A549 (cell line): Measurements from ENCODE around the gene MYH10. TPM values are rescaled to one million over a fixed set of nuclear protein-coding genes. Genes with fewer than 3 reads are reported as not detected.

Experiments
- ATAC-seq, 2 experiments: fragments of 200-7000 bp in 1 of 2; fragments of >200 bp in 1 of 2; cut with Nextera tagmentation in 1 of 2; cut with Tn5 transposase in 1 of 2; 3 replicates each; pipeline versions ENCODE4 v1.8.0 to v1.9.1; 2018 to 2020; ENCODE audit warnings: mild to moderate bottlenecking in 1 of 2, moderate library complexity in 1 of 2
- CTCF ChIA-PET: fragments of 300-600 bp; sonication (Branson Sonifier 250); formaldehyde crosslinking; extraction: SDS; loops from one replicate; lab custom pipeline; 2021; ENCODE audit warnings: antibody characterized with exemption, inconsistent platforms; lab: Yijun Ruan, JAX
- POLR2A ChIA-PET: fragments of 350-600 bp; formaldehyde crosslinking; extraction: SDS; loops from one replicate; lab custom pipeline; 2021; ENCODE audit warnings: antibody characterized with exemption, inconsistent platforms; lab: Yijun Ruan, JAX
- DNase-seq, 2 experiments: peaks; one replicate each; pipeline versions ENCODE4 v3.0.0 to v3.0.0-alpha.2; 2011 to 2016; ENCODE audit warnings: low read depth in 1 of 2, low spot score in 1 of 2
- FAIRE-seq: peaks from 2 replicates; lab custom pipeline; 2011; peaks lifted over from hg19 to GRCh38; lab: Jason Lieb, UNC
- H3K27ac ChIP-seq, 2 experiments: fragments of >200 bp; sonication (Bioruptor Twin); formaldehyde crosslinking; 3 replicates each; pipeline ENCODE4 v1.5.1; 2016 to 2017
- H3K4me1 ChIP-seq: fragments of >200 bp; sonication (Bioruptor Twin); formaldehyde crosslinking; 3 replicates; pipeline ENCODE4 v1.6.1; 2016
- H3K4me2 ChIP-seq: fragments of >200 bp; sonication (Bioruptor Twin); formaldehyde crosslinking; 3 replicates; pipeline ENCODE4 v1.6.1; 2016
- H3K4me3 ChIP-seq: fragments of >200 bp; sonication (Bioruptor Twin); formaldehyde crosslinking; 3 replicates; pipeline ENCODE4 v1.5.1; 2016
- H3K9me3 ChIP-seq: fragments of >200 bp; sonication (Bioruptor Twin); formaldehyde crosslinking; 3 replicates; pipeline ENCODE4 v1.6.1; 2016
- ATOH8 ChIP-seq: fragments of 250-450 bp; sonication (Bioruptor Pico); IDR thresholded peaks from 2 replicates; pipeline ENCODE4 v1.5.0; 2020; ENCODE audit warnings: low read depth, mild to moderate bottlenecking, moderate library complexity
- CBX2 ChIP-seq: fragments of 200-600 bp; sonication (generic); IDR thresholded peaks from 2 replicates; pipeline ENCODE4 v1.6.1; 2016; ENCODE audit warnings: low read depth, mild to moderate bottlenecking, borderline replicate concordance
- CHD4 ChIP-seq: fragments of 200-600 bp; sonication (generic); IDR thresholded peaks from 2 replicates; pipeline ENCODE4 v1.6.1; 2016; ENCODE audit warnings: antibody characterized with exemption, mild to moderate bottlenecking, borderline replicate concordance
- EP300 ChIP-seq, 2 experiments: fragments of >200 bp; sonication (Bioruptor Twin); formaldehyde crosslinking; IDR thresholded peaks; 2 replicates in 1 of 2; 3 replicates in 1 of 2; pipeline ENCODE4 v1.6.1; 2016 to 2017
- HDAC2 ChIP-seq: fragments of 200-600 bp; sonication (generic); IDR thresholded peaks from 2 replicates; pipeline ENCODE4 v1.6.1; 2016
- HOXA7 ChIP-seq: fragments of 250-450 bp; sonication (Bioruptor Pico); IDR thresholded peaks from 2 replicates; pipeline ENCODE4 v1.5.0; 2020; ENCODE audit warnings: mild to moderate bottlenecking, moderate library complexity
- HOXB13 ChIP-seq: fragments of 250-450 bp; sonication (Bioruptor Pico); IDR thresholded peaks from 2 replicates; pipeline ENCODE4 v1.5.0; 2020; ENCODE audit warnings: low read depth, mild to moderate bottlenecking, moderate library complexity
- HOXB5 ChIP-seq: fragments of 250-450 bp; sonication (Bioruptor Pico); IDR thresholded peaks from 2 replicates; pipeline ENCODE4 v1.5.0; 2020; ENCODE audit warnings: mild to moderate bottlenecking, moderate library complexity
- MAFK ChIP-seq: fragments of 450-650 bp; IDR thresholded peaks from 2 replicates; pipeline ENCODE4 v1.6.1; 2014; ENCODE audit not compliant: partially characterized antibody
- MAZ ChIP-seq: fragments of 150-350 bp; IDR thresholded peaks from 2 replicates; pipeline ENCODE4 v1.6.1; 2014; ENCODE audit warnings: antibody characterized with exemption, low read depth, low read length, borderline replicate concordance
- MYC ChIP-seq: IDR thresholded peaks from 2 replicates; pipeline ENCODE4 v1.6.1; 2012; ENCODE audit warnings: mild to moderate bottlenecking, inconsistent platforms, low read length, improper control_type of control experiment, borderline replicate concordance
- POLR2A ChIP-seq: IDR thresholded peaks from 2 replicates; pipeline ENCODE4 v1.6.1; 2012; ENCODE audit warnings: mild to moderate bottlenecking, low read length
- POLR2AphosphoS2 ChIP-seq: conservative IDR thresholded peaks from 2 replicates; pipeline ENCODE4 v1.6.1; 2012; ENCODE audit warnings: low read length, improper control_type of control experiment, inconsistent platforms
- RAD21 ChIP-seq, 2 experiments: fragments of >200 bp in 1 of 2; sonication (Bioruptor Twin) in 1 of 2; formaldehyde crosslinking in 1 of 2; IDR thresholded peaks in 1 of 2; conservative IDR thresholded peaks in 1 of 2; 2 replicates in 1 of 2; 3 replicates in 1 of 2; pipeline ENCODE4 v1.6.1; 2012 to 2018; ENCODE audit warnings: inconsistent platforms in 1 of 2
- RARB ChIP-seq: fragments of 250-450 bp; sonication (Bioruptor Pico); IDR thresholded peaks from 2 replicates; pipeline ENCODE4 v1.8.0; 2021; ENCODE audit warnings: mild to moderate bottlenecking, moderate library complexity
- RNF2 ChIP-seq: fragments of 200-600 bp; sonication (generic); IDR thresholded peaks from 2 replicates; pipeline ENCODE4 v1.6.1; 2016; ENCODE audit warnings: low read depth, mild to moderate bottlenecking, antibody characterized with exemption, moderate library complexity, borderline replicate concordance
- SMC3 ChIP-seq: fragments of >200 bp; sonication (Bioruptor Twin); formaldehyde crosslinking; IDR thresholded peaks from 3 replicates; pipeline ENCODE4 v1.6.1; 2018; ENCODE audit warnings: inconsistent platforms
- ZSCAN20 ChIP-seq: fragments of 250-450 bp; sonication (Bioruptor Pico); IDR thresholded peaks from 2 replicates; pipeline ENCODE4 v1.8.0; 2022; ENCODE audit warnings: mild to moderate bottlenecking, moderate library complexity
- WGBS: methylation state at CpG from one replicate; pipeline ENCODE4 v1.1.6; 2017; ENCODE audit errors: missing lambda C conversion rate; 5-methylcytosine and 5-hydroxymethylcytosine counted together
- polyA plus RNA-seq, 4 experiments: library from polyadenylated mRNA; depleted of rRNA in 3 of 4; stranded (reverse); fragments of >200 nt; fragmentation: RNase III in 1 of 4; extraction: RNeasy Plus Mini Kit Qiagen cat#74134 plus additional on column Dnase treatment in 1 of 4; gene quantifications; 2 replicates in 3 of 4; 3 replicates in 1 of 4; pipeline ENCODE4 v1.2.3, GENCODE V29; 2011 to 2017
- TF ChIP-seq, protein P1 (sequence below): IDR thresholded peaks from 2 replicates; pipeline ENCODE4 v1.6.1; 2012; ENCODE audit warnings: low read depth, borderline replicate concordance
- TF ChIP-seq, protein P2 (sequence below): fragments of 450-650 bp; IDR thresholded peaks from 2 replicates; pipeline ENCODE4 v1.6.1; 2014; ENCODE audit warnings: antibody characterized with exemption
- TF ChIP-seq, protein P3 (sequence below): fragments of >200 bp; sonication (Bioruptor Twin); formaldehyde crosslinking; IDR thresholded peaks from 3 replicates; pipeline ENCODE4 v1.5.1; 2016

MYH10 gene
- polyA plus RNA-seq, 2 of the 4 experiments (the other 2 are of a cell fraction), result 26.5 to 28.3 TPM

DNA sequence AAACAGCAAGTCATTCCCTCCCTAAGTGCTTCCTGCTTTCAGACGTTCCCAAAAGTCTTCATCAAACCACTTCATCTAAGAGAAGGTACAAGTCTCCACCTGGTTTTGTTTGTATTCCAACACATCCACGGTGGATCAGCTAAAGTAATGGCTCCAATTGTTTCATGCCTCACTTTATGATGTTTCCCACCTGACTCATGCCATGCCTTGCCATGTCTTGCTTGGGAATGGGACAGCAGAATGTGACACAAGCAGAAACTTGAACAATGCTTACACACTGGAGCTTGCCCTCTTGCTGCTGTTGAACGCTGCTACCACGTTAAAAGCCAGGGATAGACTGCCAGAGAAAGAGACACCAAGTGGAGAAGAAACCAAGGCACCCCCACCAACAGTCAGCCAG lies 43.8 kb downstream of the MYH10 start:
- ChIA-PET CTCF (interaction anchor here (1.6 kb wide), 1 partner anchor 14 kb away, joined by 4 read pairs; no protein-coding TSS in a partner anchor), POLR2A (no interaction called here)
- no peak overlapping the region for H3K4me3 ChIP-seq
- H3K4me2 ChIP-seq, result no peak overlapping the region
- WGBS, result 75% methylated on average over 4 of the region's 4 CpGs
- TF ChIP-seq RNF2 (no peak), RAD21 (conservative IDR thresholded peaks at IDR 0.05 in 1 of 2, IDR thresholded peaks at IDR 0.05 in 1 of 2) (no peak), MAZ (no peak), CBX2 (no peak), POLR2AphosphoS2 (no peak), HOXA7 (CRISPR knock-in tag) (no peak), CHD4 (no peak), EP300 (IDR thresholded peaks at IDR 0.05) (no peak), SMC3 (no peak), POLR2A (no peak), MAFK (no peak), HDAC2 (no peak), HOXB13 (CRISPR knock-in tag) (no peak)
- TF ChIP-seq, protein P1, sequence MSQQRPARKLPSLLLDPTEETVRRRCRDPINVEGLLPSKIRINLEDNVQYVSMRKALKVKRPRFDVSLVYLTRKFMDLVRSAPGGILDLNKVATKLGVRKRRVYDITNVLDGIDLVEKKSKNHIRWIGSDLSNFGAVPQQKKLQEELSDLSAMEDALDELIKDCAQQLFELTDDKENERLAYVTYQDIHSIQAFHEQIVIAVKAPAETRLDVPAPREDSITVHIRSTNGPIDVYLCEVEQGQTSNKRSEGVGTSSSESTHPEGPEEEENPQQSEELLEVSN, result no peak
- H3K27ac ChIP-seq, result no peak overlapping the region
- DNase-seq, result no peak
- H3K9me3 ChIP-seq, result no peaks in the 10 kb centered on the region
- ATAC-seq, result no peak
- no peaks in the 10 kb centered on the region for H3K4me1 ChIP-seq
- FAIRE-seq, result no peak

DNA sequence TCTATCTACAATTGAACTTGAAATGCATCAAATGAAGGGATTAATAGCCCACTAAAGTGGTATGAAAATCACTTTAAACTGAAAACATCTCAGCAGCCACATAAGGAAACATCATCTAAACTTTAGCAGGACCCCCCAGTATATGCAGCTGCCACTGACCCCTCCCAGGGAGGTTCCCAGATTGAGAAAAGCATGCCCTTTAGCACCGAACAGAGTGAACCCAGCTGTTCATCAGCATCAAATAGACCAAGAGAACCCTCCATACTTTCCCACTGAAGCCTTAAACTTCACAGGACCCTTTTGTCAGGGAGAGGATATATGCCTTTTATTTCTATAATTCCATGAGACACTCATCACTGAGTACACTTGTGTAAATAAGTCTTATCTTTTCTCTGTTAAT lies 44.6 kb downstream of the MYH10 start:
- no peak for ATAC-seq

More for the DNA sequence above, 44.6 kb downstream of the MYH10 start:
- TF ChIP-seq SMC3 (no peak), POLR2A (no peak), MYC (no peak), ZSCAN20 (CRISPR knock-in tag) (no peak), RARB (CRISPR knock-in tag) (no peak), EP300 (IDR thresholded peaks at IDR 0.05) (no peak), MAZ (no peak), HOXB5 (CRISPR knock-in tag) (no peak), ATOH8 (no peak)
- TF ChIP-seq, protein P2, sequence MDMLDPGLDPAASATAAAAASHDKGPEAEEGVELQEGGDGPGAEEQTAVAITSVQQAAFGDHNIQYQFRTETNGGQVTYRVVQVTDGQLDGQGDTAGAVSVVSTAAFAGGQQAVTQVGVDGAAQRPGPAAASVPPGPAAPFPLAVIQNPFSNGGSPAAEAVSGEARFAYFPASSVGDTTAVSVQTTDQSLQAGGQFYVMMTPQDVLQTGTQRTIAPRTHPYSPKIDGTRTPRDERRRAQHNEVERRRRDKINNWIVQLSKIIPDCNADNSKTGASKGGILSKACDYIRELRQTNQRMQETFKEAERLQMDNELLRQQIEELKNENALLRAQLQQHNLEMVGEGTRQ, result no peak
- TF ChIP-seq, protein P3, sequence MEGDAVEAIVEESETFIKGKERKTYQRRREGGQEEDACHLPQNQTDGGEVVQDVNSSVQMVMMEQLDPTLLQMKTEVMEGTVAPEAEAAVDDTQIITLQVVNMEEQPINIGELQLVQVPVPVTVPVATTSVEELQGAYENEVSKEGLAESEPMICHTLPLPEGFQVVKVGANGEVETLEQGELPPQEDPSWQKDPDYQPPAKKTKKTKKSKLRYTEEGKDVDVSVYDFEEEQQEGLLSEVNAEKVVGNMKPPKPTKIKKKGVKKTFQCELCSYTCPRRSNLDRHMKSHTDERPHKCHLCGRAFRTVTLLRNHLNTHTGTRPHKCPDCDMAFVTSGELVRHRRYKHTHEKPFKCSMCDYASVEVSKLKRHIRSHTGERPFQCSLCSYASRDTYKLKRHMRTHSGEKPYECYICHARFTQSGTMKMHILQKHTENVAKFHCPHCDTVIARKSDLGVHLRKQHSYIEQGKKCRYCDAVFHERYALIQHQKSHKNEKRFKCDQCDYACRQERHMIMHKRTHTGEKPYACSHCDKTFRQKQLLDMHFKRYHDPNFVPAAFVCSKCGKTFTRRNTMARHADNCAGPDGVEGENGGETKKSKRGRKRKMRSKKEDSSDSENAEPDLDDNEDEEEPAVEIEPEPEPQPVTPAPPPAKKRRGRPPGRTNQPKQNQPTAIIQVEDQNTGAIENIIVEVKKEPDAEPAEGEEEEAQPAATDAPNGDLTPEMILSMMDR, result no peak
- Histone ChIP-seq H3K27ac (no peak overlapping the region), H3K4me2 (no peak overlapping the region), H3K4me1 (no peaks in the 10 kb centered on the region), H3K9me3 (no peaks in the 10 kb centered on the region), H3K4me3 (no peak overlapping the region)
- ChIA-PET CTCF (interaction anchor here (1.6 kb wide), 1 partner anchor 13 kb away, joined by 4 read pairs; no protein-coding TSS in a partner anchor), POLR2A (no interaction called here)
- DNase-seq (no peak), FAIRE-seq (no peak)
- 86% methylated on average over 1 of the region's 1 CpG for WGBS
